Osteoblast (primary cell): ENCODE data around the gene FAM177B. TPM values are rescaled to one million over a fixed set of nuclear protein-coding genes. Genes with fewer than 3 reads are reported as not detected.

Experiments
- DNase-seq: peaks from one replicate; pipeline ENCODE4 v3.0.0; 2011; ENCODE audit warnings: low spot score, mixed read lengths; ENCODE audit not compliant: insufficient read length; ENCODE audit errors: missing footprints
- H2AFZ ChIP-seq: 2 replicates; pipeline ENCODE4 v1.6.0; 2011; ENCODE audit warnings: mild to moderate bottlenecking, low read length
- H3K27ac ChIP-seq: 2 replicates; pipeline ENCODE4 v1.5.1; 2011; ENCODE audit warnings: mild to moderate bottlenecking, low read depth, low read length, moderate library complexity
- H3K27me3 ChIP-seq: 2 replicates; pipeline ENCODE4 v1.6.0; 2012; ENCODE audit warnings: mild to moderate bottlenecking, control low read depth, inconsistent platforms, low read length, moderate library complexity; ENCODE audit not compliant: insufficient read depth
- H3K36me3 ChIP-seq: 2 replicates; pipeline ENCODE4 v1.5.1; 2011; ENCODE audit warnings: mild to moderate bottlenecking, low read length, control low read depth, moderate library complexity; ENCODE audit not compliant: insufficient read depth
- H3K4me1 ChIP-seq: 2 replicates; pipeline ENCODE4 v1.5.1; 2011; ENCODE audit warnings: mild to moderate bottlenecking, low read length, control low read depth, moderate library complexity; ENCODE audit not compliant: insufficient read depth
- H3K4me2 ChIP-seq: 2 replicates; pipeline ENCODE4 v1.6.0; 2011; ENCODE audit warnings: mild to moderate bottlenecking, low read length; ENCODE audit not compliant: insufficient read depth
- H3K4me3 ChIP-seq: fragments of 200-600 bp; sonication (generic); 3 replicates; pipeline ENCODE4 v1.5.1; 2012; ENCODE audit warnings: mild to moderate bottlenecking, low read length, inconsistent platforms; ENCODE audit not compliant: insufficient read depth
- H3K79me2 ChIP-seq: 2 replicates; pipeline ENCODE4 v1.6.0; 2012; ENCODE audit warnings: mild to moderate bottlenecking, low read length, control low read depth, inconsistent platforms; ENCODE audit not compliant: insufficient read depth
- H3K9me3 ChIP-seq: 2 replicates; pipeline ENCODE4 v1.5.1; 2011; ENCODE audit warnings: low read depth, low read length, control low read depth
- H4K20me1 ChIP-seq: 2 replicates; pipeline ENCODE4 v1.6.0; 2012; ENCODE audit warnings: mild to moderate bottlenecking, low read length, control low read depth; ENCODE audit not compliant: insufficient read depth
- total RNA-seq: library from RNA; depleted of rRNA; stranded (reverse); fragments of >200 nt; gene quantifications from 2 replicates; pipeline ENCODE4 v1.2.3, GENCODE V29; 2012
- TF ChIP-seq, protein P1 (sequence below): IDR thresholded peaks from 2 replicates; pipeline ENCODE4 v1.5.1; 2011; ENCODE audit warnings: mild to moderate bottlenecking, low read depth, low read length, moderate library complexity; ENCODE audit errors: extremely low read depth

The FAM177B gene
- total RNA-seq = not detected in 2 replicates

DNA sequence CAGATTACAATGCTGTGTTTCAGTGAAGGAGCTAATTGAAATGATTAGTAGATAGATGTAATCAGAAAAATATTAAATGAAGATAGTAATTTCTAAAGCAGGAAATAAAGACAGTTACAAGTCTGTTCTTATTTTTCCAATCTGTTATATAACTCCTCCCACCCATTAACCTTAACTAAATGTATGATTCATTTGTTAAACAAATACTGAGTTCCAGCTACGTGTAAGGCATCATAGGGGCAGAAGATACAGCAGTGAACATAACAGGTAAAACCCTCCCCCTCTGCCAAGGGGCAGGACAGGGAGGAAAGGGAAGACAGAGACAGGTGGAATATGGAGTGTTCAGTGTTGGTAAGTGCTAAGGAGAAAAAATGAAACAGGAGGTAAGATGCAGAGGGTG lies at the start of gene FAM177B:
TSS of gene FAM177B (plus strand) at position 231 of the 400 bp plus-strand sequence. CDS start 9,344 bp downstream, outside the sequence.
- H3K27ac ChIP-seq = no peak within 1 kb of the TSS
- peaks cover 35% of the 10 kb centered on the region for H3K36me3 ChIP-seq
- no peak for DNase-seq
- no peak within 1 kb of the TSS for H2AFZ ChIP-seq
- no peaks in the 10 kb centered on the region for H3K27me3 ChIP-seq
- no peaks in the 10 kb centered on the region for H3K9me3 ChIP-seq
- no peak within 1 kb of the TSS for H3K4me2 ChIP-seq
- H3K79me2 ChIP-seq = no peaks in the 10 kb centered on the region
- H3K4me1 ChIP-seq = no peaks in the 10 kb centered on the region
- TF ChIP-seq, protein P1, sequence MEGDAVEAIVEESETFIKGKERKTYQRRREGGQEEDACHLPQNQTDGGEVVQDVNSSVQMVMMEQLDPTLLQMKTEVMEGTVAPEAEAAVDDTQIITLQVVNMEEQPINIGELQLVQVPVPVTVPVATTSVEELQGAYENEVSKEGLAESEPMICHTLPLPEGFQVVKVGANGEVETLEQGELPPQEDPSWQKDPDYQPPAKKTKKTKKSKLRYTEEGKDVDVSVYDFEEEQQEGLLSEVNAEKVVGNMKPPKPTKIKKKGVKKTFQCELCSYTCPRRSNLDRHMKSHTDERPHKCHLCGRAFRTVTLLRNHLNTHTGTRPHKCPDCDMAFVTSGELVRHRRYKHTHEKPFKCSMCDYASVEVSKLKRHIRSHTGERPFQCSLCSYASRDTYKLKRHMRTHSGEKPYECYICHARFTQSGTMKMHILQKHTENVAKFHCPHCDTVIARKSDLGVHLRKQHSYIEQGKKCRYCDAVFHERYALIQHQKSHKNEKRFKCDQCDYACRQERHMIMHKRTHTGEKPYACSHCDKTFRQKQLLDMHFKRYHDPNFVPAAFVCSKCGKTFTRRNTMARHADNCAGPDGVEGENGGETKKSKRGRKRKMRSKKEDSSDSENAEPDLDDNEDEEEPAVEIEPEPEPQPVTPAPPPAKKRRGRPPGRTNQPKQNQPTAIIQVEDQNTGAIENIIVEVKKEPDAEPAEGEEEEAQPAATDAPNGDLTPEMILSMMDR = no peak
- no peak within 1 kb of the TSS for H3K4me3 ChIP-seq
- no peaks in the 10 kb centered on the region for H4K20me1 ChIP-seq

DNA sequence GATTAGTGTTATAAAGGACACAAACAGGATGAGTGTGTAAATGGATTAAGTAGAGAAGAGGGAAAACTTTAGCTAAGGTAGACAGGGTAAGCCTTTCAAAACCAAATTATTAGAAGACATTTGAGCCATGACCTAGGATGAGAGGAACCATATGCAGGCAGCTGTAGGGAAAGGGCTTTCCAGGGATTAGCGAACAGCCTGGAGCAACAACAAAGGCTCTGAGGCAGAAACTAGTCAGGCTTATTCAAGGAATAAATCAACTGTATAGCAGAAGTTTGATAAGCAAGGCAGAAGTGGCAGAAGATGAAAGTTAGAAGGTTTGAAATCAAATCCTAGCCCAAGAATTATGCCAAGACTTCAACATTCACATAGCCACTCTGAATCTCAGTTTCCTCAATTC lies 46.0 kb upstream of the FAM177B start:
- H3K4me3 ChIP-seq = no peak overlapping the region
- no peak overlapping the region for H2AFZ ChIP-seq

DNA sequence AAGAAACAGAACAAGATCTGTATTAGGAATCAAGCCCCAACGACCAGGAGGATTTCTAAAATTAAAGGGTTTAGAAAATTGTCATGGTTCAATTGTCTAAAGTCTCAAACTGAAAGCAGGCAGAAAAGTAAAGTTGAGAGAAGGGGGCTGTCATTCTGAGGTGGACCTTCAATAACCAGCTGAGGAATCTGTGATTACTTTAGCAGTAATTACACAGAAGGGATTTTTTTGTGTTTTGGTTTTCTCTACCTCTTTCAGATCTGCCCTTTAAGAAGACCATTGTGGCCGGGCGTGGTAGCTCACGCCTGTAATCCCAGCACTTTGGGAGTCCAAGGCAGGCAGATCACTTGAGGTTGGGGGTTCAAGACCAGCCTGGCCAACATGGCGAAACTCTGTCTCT lies 42.1 kb upstream of the FAM177B start:
- TF ChIP-seq, protein P1 = no peak
- Histone ChIP-seq H3K4me3 (no peak overlapping the region), H2AFZ (no peak overlapping the region), H3K27me3 (no peaks in the 10 kb centered on the region), H4K20me1 (no peaks in the 10 kb centered on the region), H3K36me3 (peaks cover 10% of the 10 kb centered on the region), H3K9me3 (no peaks in the 10 kb centered on the region), H3K4me1 (no peaks in the 10 kb centered on the region), H3K4me2 (no peak overlapping the region), H3K79me2 (peaks cover 62% of the 10 kb centered on the region), H3K27ac (no peak overlapping the region)
- DNase-seq = no peak

More for the DNA sequence above, 46.0 kb upstream of the FAM177B start:
- Histone ChIP-seq H3K4me1 (no peaks in the 10 kb centered on the region), H3K4me2 (no peak overlapping the region), H3K9me3 (no peaks in the 10 kb centered on the region), H3K36me3 (peaks cover 21% of the 10 kb centered on the region), H3K27ac (no peak overlapping the region), H3K27me3 (no peaks in the 10 kb centered on the region), H3K79me2 (peaks cover 39% of the 10 kb centered on the region), H4K20me1 (no peaks in the 10 kb centered on the region)
- no peak for DNase-seq
- TF ChIP-seq, protein P1 = no peak

DNA sequence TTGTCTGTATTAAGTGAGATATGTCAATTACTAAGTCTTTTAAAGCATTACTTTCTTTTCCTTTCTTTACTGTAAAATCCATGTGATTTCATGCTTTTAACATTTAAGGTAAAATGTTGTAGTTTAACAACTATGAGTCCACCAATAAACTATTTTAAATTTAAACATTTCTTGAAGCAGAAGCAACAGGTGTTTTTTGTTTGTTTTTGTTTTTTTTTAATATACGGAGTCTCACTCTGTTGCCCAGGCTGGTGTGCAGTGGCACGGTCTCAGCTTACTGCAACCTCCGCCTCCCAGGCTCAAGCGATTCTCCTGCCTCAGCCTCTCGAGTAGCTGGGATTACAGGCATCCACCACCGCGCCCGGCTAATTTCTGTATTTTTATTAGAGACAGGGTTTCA lies 40.3 kb upstream of the FAM177B start:
- Histone ChIP-seq H3K27ac (no peak overlapping the region), H4K20me1 (no peaks in the 10 kb centered on the region), H3K9me3 (no peaks in the 10 kb centered on the region), H3K4me3 (no peak overlapping the region), H3K27me3 (no peaks in the 10 kb centered on the region), H3K79me2 (peaks cover 60% of the 10 kb centered on the region), H3K36me3 (peaks cover 14% of the 10 kb centered on the region), H2AFZ (no peak overlapping the region), H3K4me2 (no peak overlapping the region), H3K4me1 (no peaks in the 10 kb centered on the region)
- no peak for DNase-seq
- TF ChIP-seq, protein P1 = no peak
